Karpas-422 (cell line): Measurements from ENCODE around the gene KCNAB1. TPM values are rescaled to one million over a fixed set of nuclear protein-coding genes. Genes with fewer than 3 reads are reported as not detected.

ENCODE experiments used
- DNase-seq: peaks from one replicate; pipeline ENCODE4 v3.0.0-alpha.2; 2015
- H2AFZ ChIP-seq: fragments of 200-600 bp; sonication (generic); 2 replicates; pipeline ENCODE4 v1.6.1; 2014; ENCODE audit warnings: antibody characterized with exemption, low read length, mixed read lengths
- H3K27ac ChIP-seq: fragments of 200-600 bp; sonication (generic); 2 replicates; pipeline ENCODE4 v1.5.1; 2014; ENCODE audit warnings: mild to moderate bottlenecking, low read length, moderate library complexity
- H3K27me3 ChIP-seq: fragments of 200-600 bp; sonication (generic); 2 replicates; pipeline ENCODE4 v1.6.1; 2014; ENCODE audit warnings: low read length, mixed read lengths
- H3K36me3 ChIP-seq: fragments of 200-600 bp; sonication (generic); 2 replicates; pipeline ENCODE4 v1.6.1; 2014; ENCODE audit warnings: low read length, mixed read lengths; ENCODE audit not compliant: insufficient read depth
- H3K4me1 ChIP-seq: fragments of 200-600 bp; sonication (generic); 2 replicates; pipeline ENCODE4 v1.6.1; 2014; ENCODE audit warnings: mild to moderate bottlenecking, low read length, mixed read lengths
- H3K4me2 ChIP-seq: fragments of 200-600 bp; sonication (generic); 2 replicates; pipeline ENCODE4 v1.6.1; 2014; ENCODE audit warnings: low read length, low read depth, mild to moderate bottlenecking; ENCODE audit not compliant: poor library complexity, severe bottlenecking
- H3K4me3 ChIP-seq: fragments of 200-600 bp; sonication (generic); 2 replicates; pipeline ENCODE4 v1.5.1; 2014; ENCODE audit warnings: mild to moderate bottlenecking, antibody characterized with exemption, low read length, mixed read lengths
- H3K79me2 ChIP-seq: fragments of 200-600 bp; sonication (generic); 2 replicates; pipeline ENCODE4 v1.6.1; 2014; ENCODE audit warnings: mild to moderate bottlenecking, low read length, mixed read lengths
- H3K9ac ChIP-seq: fragments of 200-600 bp; sonication (generic); 2 replicates; pipeline ENCODE4 v1.6.0; 2014; ENCODE audit warnings: low read length
- H3K9me2 ChIP-seq: fragments of 200-600 bp; sonication (generic), shearing (Covaris generic); replicated peaks from 2 replicates; pipeline ENCODE4 v1.6.0; 2014; ENCODE audit warnings: mild to moderate bottlenecking, low read length, moderate library complexity; ENCODE audit not compliant: insufficient read depth
- H3K9me3 ChIP-seq: fragments of 300-700, 200-600 bp; sonication (generic); 2 replicates; pipeline ENCODE4 v1.6.1; 2014; ENCODE audit warnings: low read length, mixed read lengths
- H4K20me1 ChIP-seq: fragments of 200-600 bp; sonication (generic); 2 replicates; pipeline ENCODE4 v1.6.1; 2014; ENCODE audit warnings: mild to moderate bottlenecking, antibody characterized with exemption, low read length, low read depth; ENCODE audit not compliant: insufficient read depth
- total RNA-seq: library from RNA; depleted of rRNA; stranded (reverse); fragments of >200 nt; shearing (Covaris generic); gene quantifications from 2 replicates; pipeline ENCODE4 v1.2.3, GENCODE V29; 2014; ENCODE audit warnings: low replicate concordance

Gene KCNAB1
- total RNA-seq, 1 experiment from 2014 or later, result not detected

- no peak overlapping the region for H3K4me3 ChIP-seq
- no peak overlapping the region for H2AFZ ChIP-seq
- H3K9me3 ChIP-seq, result no peaks in the 10 kb centered on the region
- no peaks in the 10 kb centered on the region for H3K27me3 ChIP-seq
- no peak overlapping the region for H3K27ac ChIP-seq
- DNase-seq, result peak; percentile 54
- no peak overlapping the region for H3K4me2 ChIP-seq
- H3K9me2 ChIP-seq, result no peaks in the 10 kb centered on the region
- H4K20me1 ChIP-seq, result no peaks in the 10 kb centered on the region
- H3K36me3 ChIP-seq, result no peaks in the 10 kb centered on the region
- peaks cover 4% of the 10 kb centered on the region; the same call in 1 of the 2 replicates for H3K4me1 ChIP-seq
- no peak overlapping the region for H3K9ac ChIP-seq
- no peaks in the 10 kb centered on the region for H3K79me2 ChIP-seq
Observed at GRCh38 chr3:156449710-156450574, 329.6 kb downstream of the KCNAB1 start.

- no peak overlapping the region for H3K4me2 ChIP-seq
- no peaks in the 10 kb centered on the region for H3K79me2 ChIP-seq
- H3K9me2 ChIP-seq, result no peaks in the 10 kb centered on the region
- no peak overlapping the region for H2AFZ ChIP-seq
- H3K27me3 ChIP-seq, result no peaks in the 10 kb centered on the region
- H3K4me1 ChIP-seq, result no peaks in the 10 kb centered on the region
- H3K9me3 ChIP-seq, result no peaks in the 10 kb centered on the region
- no peak overlapping the region for H3K4me3 ChIP-seq
- no peaks in the 10 kb centered on the region for H3K36me3 ChIP-seq
- no peak overlapping the region for H3K9ac ChIP-seq
- no peak overlapping the region for H3K27ac ChIP-seq
- no peaks in the 10 kb centered on the region for H4K20me1 ChIP-seq
- DNase-seq, result peak; percentile 60
Observed at GRCh38 chr3:156455839-156456238, 335.5 kb downstream of the KCNAB1 start.

GRCh38 chr3:156456771-156457224 is 336.4 kb downstream of the KCNAB1 start:
- H4K20me1 ChIP-seq, result no peaks in the 10 kb centered on the region
- no peak overlapping the region for H3K4me3 ChIP-seq
- no peaks in the 10 kb centered on the region for H3K4me1 ChIP-seq
- no peak overlapping the region for H3K4me2 ChIP-seq
- no peaks in the 10 kb centered on the region for H3K9me3 ChIP-seq
- no peak overlapping the region for H2AFZ ChIP-seq
- no peak overlapping the region for H3K27ac ChIP-seq
- no peaks in the 10 kb centered on the region for H3K27me3 ChIP-seq
- H3K36me3 ChIP-seq, result no peaks in the 10 kb centered on the region
- no peaks in the 10 kb centered on the region for H3K79me2 ChIP-seq
- DNase-seq, result no peak
- no peaks in the 10 kb centered on the region for H3K9me2 ChIP-seq
- no peak overlapping the region for H3K9ac ChIP-seq

- Histone ChIP-seq H3K4me2 (no peak overlapping the region), H3K79me2 (no peaks in the 10 kb centered on the region), H4K20me1 (no peaks in the 10 kb centered on the region), H3K4me1 (no peaks in the 10 kb centered on the region), H3K9ac (no peak overlapping the region), H3K27me3 (no peaks in the 10 kb centered on the region), H3K4me3 (no peak overlapping the region), H3K9me3 (no peaks in the 10 kb centered on the region), H2AFZ (no peak overlapping the region), H3K27ac (no peak overlapping the region), H3K9me2 (no peaks in the 10 kb centered on the region), H3K36me3 (no peaks in the 10 kb centered on the region)
- DNase-seq, result no peak
Observed at GRCh38 chr3:156459434-156459833, 339.1 kb downstream of the KCNAB1 start.

GRCh38 chr3:156460206-156460611 is 339.8 kb downstream of the KCNAB1 start:
- Histone ChIP-seq H4K20me1 (no peaks in the 10 kb centered on the region), H3K36me3 (no peaks in the 10 kb centered on the region), H3K4me3 (no peak overlapping the region), H3K27me3 (no peaks in the 10 kb centered on the region), H3K4me2 (no peak overlapping the region), H3K9me2 (no peaks in the 10 kb centered on the region), H3K9me3 (no peaks in the 10 kb centered on the region), H3K79me2 (no peaks in the 10 kb centered on the region), H3K4me1 (no peaks in the 10 kb centered on the region), H3K27ac (no peak overlapping the region), H2AFZ (no peak overlapping the region), H3K9ac (no peak overlapping the region)
- no peak for DNase-seq

- Histone ChIP-seq H3K4me1 (no peaks in the 10 kb centered on the region), H3K36me3 (no peaks in the 10 kb centered on the region), H3K79me2 (no peaks in the 10 kb centered on the region), H3K4me3 (no peak overlapping the region), H2AFZ (no peak overlapping the region), H3K27ac (no peak overlapping the region), H3K9me3 (no peaks in the 10 kb centered on the region), H3K9ac (no peak overlapping the region), H4K20me1 (no peaks in the 10 kb centered on the region), H3K27me3 (no peaks in the 10 kb centered on the region), H3K4me2 (no peak overlapping the region), H3K9me2 (no peaks in the 10 kb centered on the region)
- no peak for DNase-seq
Observed at GRCh38 chr3:156461889-156462288, 341.5 kb downstream of the KCNAB1 start.

- no peaks in the 10 kb centered on the region for H3K9me3 ChIP-seq
- H3K4me3 ChIP-seq, result no peak overlapping the region
- no peak overlapping the region for H3K9ac ChIP-seq
- no peaks in the 10 kb centered on the region for H3K9me2 ChIP-seq
- no peak overlapping the region for H3K27ac ChIP-seq
- no peak overlapping the region for H3K4me2 ChIP-seq
- H4K20me1 ChIP-seq, result no peaks in the 10 kb centered on the region
- H3K79me2 ChIP-seq, result no peaks in the 10 kb centered on the region
- no peaks in the 10 kb centered on the region for H3K36me3 ChIP-seq
- H2AFZ ChIP-seq, result no peak overlapping the region
- no peaks in the 10 kb centered on the region for H3K27me3 ChIP-seq
- no peaks in the 10 kb centered on the region for H3K4me1 ChIP-seq
- no peak for DNase-seq
Observed at GRCh38 chr3:156463123-156463522, 342.7 kb downstream of the KCNAB1 start.

- no peaks in the 10 kb centered on the region for H3K27me3 ChIP-seq
- no peaks in the 10 kb centered on the region for H3K9me2 ChIP-seq
- no peaks in the 10 kb centered on the region for H3K9me3 ChIP-seq
- H3K79me2 ChIP-seq, result no peaks in the 10 kb centered on the region
- H3K9ac ChIP-seq, result no peak overlapping the region
- DNase-seq, result no peak
- H4K20me1 ChIP-seq, result no peaks in the 10 kb centered on the region
- H3K27ac ChIP-seq, result no peak overlapping the region
- no peak overlapping the region for H3K4me2 ChIP-seq
- no peak overlapping the region for H3K4me3 ChIP-seq
- no peaks in the 10 kb centered on the region for H3K36me3 ChIP-seq
- H3K4me1 ChIP-seq, result no peaks in the 10 kb centered on the region
- H2AFZ ChIP-seq, result no peak overlapping the region
Observed at GRCh38 chr3:156465194-156465593, 344.8 kb downstream of the KCNAB1 start.
